ENCODE results near the gene SCAMP1.

SCAMP1 gene

GRCh38 chr5:78497573-78498533 is 137.4 kb downstream of the SCAMP1 start:
- no peak for DNase-seq

DNA sequence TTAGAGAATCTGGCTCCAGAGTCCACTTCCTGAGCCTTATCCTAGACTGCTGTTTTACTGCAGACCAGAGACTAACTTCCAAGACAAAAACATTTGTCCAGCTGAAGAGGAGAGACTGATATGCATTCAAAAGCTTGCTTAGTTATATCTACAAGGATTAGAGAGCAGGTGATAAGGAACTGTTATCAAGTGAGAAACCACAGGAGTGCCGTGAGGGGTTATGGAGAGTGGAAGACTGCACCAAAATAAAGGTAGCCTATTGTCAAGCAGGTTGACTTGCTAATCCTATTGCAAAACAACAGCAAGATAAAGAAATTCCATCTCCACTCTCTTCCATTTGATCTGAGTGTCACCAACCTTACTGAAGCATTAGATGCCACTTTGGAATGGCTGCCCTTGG is 139.1 kb downstream of the SCAMP1 start:
- DNase-seq: no peak

DNA sequence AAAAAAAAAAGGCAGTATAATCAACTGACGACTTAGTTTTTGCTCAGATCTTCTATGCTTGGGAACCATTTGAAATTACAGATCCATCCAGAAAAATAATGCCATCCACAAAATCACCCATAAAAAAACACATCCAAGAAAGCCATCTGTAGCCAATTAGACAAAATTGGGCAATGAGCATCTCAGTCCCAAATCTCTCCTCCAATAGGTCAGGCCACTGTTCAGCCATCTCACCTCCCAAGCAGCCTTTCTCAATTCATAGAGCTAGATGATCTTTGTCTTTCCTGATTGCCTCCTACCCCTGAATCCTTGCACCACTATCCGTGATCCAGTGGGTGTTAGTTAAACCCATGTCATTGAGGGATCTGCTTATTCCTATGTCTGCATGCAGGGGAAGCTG is 139.6 kb downstream of the SCAMP1 start:
- no peak for DNase-seq

- DNase-seq: no peak
Measured at GRCh38 chr5:78500871-78501270, 140.5 kb downstream of the SCAMP1 start.

GRCh38 chr5:78501411-78502352 is 141.3 kb downstream of the SCAMP1 start:
- DNase-seq: no peak

DNA sequence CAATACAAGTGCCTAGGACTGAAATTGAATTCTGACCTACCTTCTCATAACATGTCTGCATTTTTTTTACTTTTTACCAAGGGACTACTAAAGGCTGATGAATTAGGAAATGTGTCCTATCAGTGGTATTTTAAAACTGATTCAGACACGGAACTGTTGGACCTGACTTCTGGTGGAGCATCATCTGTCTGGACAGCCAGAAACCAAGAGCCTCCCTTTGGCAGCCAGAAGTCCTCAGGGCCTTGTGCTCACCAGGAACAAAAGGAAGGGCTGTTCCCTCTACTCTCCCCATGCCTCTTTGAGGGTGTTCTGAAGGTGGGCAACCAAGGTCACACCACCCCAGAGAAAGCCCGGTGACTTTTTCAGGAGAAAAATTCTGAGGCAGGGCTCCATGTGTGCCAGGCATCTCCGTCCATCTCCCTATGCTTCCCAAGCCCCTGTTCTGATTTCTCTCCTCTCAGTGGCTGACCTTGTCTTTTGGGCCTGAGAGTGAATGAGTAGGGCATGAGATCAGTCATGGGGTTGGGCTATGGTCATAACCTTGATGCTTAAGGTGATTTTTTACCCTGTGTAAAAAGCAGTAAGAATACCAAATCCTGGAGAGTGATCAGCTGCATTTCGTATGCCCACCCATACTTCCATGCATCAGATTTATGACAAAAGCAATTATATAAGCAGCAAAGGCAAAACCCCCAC is 143.7 kb downstream of the SCAMP1 start:
- DNase-seq: no peak

GRCh38 chr5:78504704-78505677 is 144.6 kb downstream of the SCAMP1 start:
- peak; percentile 68 for DNase-seq

GRCh38 chr5:78505860-78506259 is 145.4 kb downstream of the SCAMP1 start:
- DNase-seq: no peak

- no peak for DNase-seq
Measured at GRCh38 chr5:78506261-78507024, 146.0 kb downstream of the SCAMP1 start.

DNA sequence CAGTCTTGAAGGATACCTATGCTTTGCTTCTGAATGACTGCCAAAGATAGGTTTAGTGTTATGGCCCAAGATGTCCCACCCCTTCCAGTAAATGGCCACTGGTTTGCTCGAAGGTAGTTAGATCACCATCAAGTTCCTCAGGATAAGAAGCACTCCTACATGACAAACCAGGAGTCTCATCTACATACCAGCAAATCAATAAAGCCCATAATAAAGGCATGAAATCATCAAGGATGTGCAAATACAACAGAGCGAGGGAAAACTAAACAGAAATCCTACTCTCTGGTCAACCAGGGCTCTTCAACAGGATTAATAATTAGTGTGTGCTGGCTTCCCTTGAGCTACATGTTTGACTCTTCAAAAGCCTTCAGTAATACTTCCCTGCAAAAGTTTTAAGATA is 147.1 kb downstream of the SCAMP1 start:
- DNase-seq: no peak

DNA sequence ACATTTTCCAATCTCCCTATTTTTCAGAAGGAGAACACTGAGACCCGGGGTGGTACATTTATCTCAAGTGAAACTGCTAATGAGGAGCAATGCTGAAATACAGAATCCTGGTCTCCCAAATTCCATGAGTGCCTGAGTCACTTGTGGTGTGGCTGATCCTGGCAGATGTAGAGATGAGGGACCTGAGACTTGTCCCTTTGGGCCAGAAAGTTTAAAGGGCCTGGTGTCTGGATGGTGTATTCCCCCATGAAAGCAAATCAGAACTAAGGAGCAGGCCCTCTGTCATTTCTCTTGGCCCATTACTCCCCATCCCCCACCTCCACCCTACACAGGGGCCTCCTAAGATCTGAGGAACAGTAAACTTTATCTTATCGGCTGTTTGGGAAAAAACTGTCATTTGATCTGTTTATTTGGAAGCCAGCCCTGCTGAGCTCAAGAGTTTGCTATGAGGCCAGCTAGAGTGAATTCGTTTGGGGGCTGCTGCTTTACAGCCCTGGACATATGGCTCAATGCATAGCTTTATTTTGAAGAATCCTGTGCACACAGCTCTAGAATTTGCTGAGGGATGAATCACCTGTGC is 147.9 kb downstream of the SCAMP1 start:
- no peak for DNase-seq

DNA sequence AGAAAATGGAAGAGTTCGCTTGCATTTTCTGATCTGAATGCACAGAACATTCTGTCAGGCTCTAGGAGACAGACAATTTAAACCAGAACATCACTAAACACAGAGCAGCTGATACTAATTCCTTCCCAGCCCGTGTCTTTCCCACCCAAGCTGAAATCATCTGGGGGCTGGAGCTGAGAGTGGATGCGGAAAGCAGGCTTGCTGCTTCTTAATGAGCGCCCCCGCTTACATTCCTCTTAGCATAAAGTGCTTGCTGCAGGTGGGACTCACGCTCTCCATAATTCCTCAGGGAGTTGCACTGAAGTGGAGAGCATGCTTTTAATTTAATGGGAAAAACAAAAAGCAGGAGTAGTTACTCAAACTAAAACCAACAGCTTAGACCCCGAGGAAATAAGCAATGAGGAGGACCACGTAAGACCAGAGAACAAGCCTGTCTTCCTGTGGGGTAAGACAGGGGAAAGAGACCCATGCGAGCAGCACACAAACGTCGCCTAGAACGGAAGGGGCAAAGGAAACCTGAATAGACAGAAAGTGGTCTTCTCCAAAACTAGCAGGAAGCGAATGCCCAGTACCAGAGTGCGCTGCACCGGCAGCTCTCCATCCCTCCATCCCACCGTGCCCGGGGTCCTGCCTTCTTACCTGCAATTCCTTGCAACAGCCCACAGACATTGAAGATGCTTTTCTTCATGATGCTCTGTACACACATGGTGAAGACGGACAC is 148.9 kb downstream of the SCAMP1 start:
- peak; percentile 63 for DNase-seq

DNA sequence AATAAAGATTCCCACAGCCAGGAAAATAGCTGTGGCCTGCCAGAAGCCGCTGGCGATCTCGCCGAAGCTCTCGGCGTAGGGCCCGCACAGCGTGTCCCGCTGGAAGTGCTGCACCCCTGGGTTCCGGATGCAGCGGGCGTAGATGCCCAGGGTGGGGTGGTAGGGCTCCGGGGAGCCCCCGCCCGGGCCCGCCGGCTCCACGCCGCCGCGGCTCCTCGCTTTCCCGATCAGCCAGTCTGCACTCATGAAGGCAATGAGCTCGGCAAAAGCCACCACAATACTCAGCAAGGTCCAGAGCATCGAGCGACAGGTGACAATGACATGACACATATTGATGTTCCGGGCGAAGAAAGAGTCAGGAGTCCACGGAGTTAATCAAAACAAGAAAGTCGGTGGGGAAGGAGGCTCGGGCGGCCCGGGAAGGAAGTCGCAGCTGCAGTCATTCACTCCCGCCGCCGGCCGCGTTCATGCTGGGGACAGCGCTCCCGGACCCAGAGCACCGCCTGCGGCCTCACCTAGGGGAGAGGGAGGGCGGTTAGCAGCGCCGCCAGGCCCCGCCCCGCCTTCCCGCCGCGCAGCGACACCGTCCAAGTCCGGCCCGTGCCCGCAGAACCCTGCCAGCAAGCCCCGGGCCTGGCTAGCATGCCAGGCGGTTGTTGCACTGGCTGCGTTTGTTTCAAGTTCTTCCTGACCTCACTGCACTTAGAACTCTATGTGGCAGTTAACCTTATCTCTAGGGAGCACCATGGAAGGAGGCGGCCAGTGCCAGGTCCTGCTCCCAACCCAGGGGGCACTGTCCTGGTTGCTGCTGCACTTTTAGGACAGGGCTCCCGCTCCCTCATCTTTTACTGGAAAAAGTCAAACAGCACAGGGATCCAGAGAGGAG is 149.7 kb downstream of the SCAMP1 start:
- peak; percentile 3 for DNase-seq

GRCh38 chr5:78511121-78511906 is 150.9 kb downstream of the SCAMP1 start:
- DNase-seq: no peak

DNA sequence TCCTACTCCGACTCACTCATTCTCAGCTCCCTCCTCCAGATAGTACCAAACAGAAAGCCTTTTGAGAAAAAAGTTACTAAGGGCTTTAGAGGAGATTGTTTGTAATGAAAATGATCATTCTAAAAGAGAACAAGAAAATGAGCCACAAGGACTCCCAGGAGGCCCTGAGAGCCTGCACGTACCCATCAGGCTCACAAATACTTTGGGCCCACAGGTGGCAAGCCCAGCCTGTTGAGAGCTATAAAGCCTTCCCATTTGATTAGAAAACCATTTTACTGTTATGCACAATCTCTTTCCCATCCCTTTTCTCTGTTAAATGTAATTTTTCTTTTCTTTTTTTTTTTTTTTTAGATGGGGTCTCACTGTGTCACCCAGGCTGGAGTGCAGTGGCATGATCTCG is 152.0 kb downstream of the SCAMP1 start:
- peak; percentile 5 for DNase-seq

- no peak for DNase-seq
Measured at GRCh38 chr5:78513441-78513840, 153.0 kb downstream of the SCAMP1 start.

GRCh38 chr5:78514427-78515330 is 154.3 kb downstream of the SCAMP1 start:
- no peak for DNase-seq

Measured in NCI-H1436 (cell line).